Ovary (tissue), 9 donors: Measurements from ENCODE around the gene SLC10A4. TPM values are rescaled to one million over a fixed set of nuclear protein-coding genes. Genes with fewer than 3 reads are reported as not detected.

Experiments
- DNase-seq, 5 donors: peaks; one replicate each; pipeline ENCODE4 v3.0.0-alpha.2; 2019 to 2020
- H3K27ac ChIP-seq, 2 donors: fragments of 200-600 bp; one replicate each; pipeline versions ENCODE4 v1.5.1 to v1.8.0; 2019 to 2022
- H3K27me3 ChIP-seq: fragments of 200-600 bp; one replicate; pipeline ENCODE4 v1.8.0; 2022
- H3K36me3 ChIP-seq: fragments of 200-600 bp; sonication (generic); one replicate; pipeline ENCODE4 v1.5.1; 2019
- H3K4me1 ChIP-seq: one replicate; pipeline ENCODE4 v1.8.1; 2013; ENCODE audit warnings: mild to moderate bottlenecking, moderate library complexity; ENCODE audit not compliant: insufficient read depth
- H3K4me3 ChIP-seq: fragments of 200-600 bp; sonication (generic); one replicate; pipeline ENCODE4 v1.5.1; 2017
- H3K9me3 ChIP-seq, 2 donors: fragments of 200-600 bp in 1 of 2; sonication (generic) in 1 of 2; one replicate each; pipeline versions ENCODE4 v1.5.1 to v1.8.1; 2013 to 2019; ENCODE audit warnings: mild to moderate bottlenecking in 1 of 2, moderate library complexity in 1 of 2
- EP300 ChIP-seq: sonication (generic); formaldehyde crosslinking; IDR thresholded peaks from one replicate; pipeline ENCODE4 v1.6.1; 2017; ENCODE audit warnings: antibody characterized with exemption
- POLR2A ChIP-seq: fragments of 450-650 bp; IDR thresholded peaks from one replicate; pipeline ENCODE4 v1.6.1; 2017; ENCODE audit warnings: antibody characterized with exemption, mild to moderate bottlenecking, moderate library complexity
- WGBS, 3 donors: extraction: QIAGEN DNeasy Blood & Tissue Kit in 1 of 3; methylation state at CpG; one replicate each; pipeline versions ENCODE4 v1.1.5 to v1.1.7; 2013 to 2017; 5-methylcytosine and 5-hydroxymethylcytosine counted together
- intact Hi-C, 4 donors: fragments of 100-400 bp; cut with DNase I; formaldehyde crosslinking; loops; one replicate each; pipeline versions ENCODE4 v1.11.0 to v1.15.1; 2022 to 2023
- polyA plus RNA-seq, 2 donors: library from polyadenylated mRNA; stranded (reverse); fragments of 200-250 nt in 1 of 2; fragments of 350-450 nt in 1 of 2; fragmentation: Illumina TruSeq in 1 of 2; extraction: RNeasy Lipid Tissue Mini Kit (QIAGEN cat#74804) in 1 of 2; gene quantifications; one replicate each; pipeline ENCODE4 v1.2.3, GENCODE V29; 2013 to 2014
- total RNA-seq, 7 donors: library from RNA; depleted of rRNA in 2 of 7; stranded (reverse); fragments of >200 nt in 2 of 7; fragmentation: NEBNext Ultra II Directional in 3 of 7; extraction: Animal tissue kit (Norgen Biotek cat#: 25700) in 3 of 7; gene quantifications; one replicate each; pipeline versions ENCODE4 v1.1.0 to v1.2.4, GENCODE V29; 2016 to 2023
- TF ChIP-seq, protein P1 (sequence below), 3 donors: fragments of 450-650 bp in 2 of 3; fragments of 200-600 bp in 1 of 3; IDR thresholded peaks; one replicate each; pipeline versions ENCODE4 v1.5.1 to v1.8.0; 2016 to 2022; ENCODE audit warnings: antibody characterized with exemption in 3 of 3, mild to moderate bottlenecking in 1 of 3
- donor health status: DM: no; HTN: no; CAD: no; lungs with moderate emphysema.
- donor health status: DM: no; HTN: no; CAD: no.
- donor health status: Bipolar disorder and iron deficiency.
- donor health status: DM: yes; HTN: yes; CAD: no.
- donor health status: DM: no; HTN: no; CAD: no.
- donor health status: DM: yes; HTN: yes; CAD: no.

SLC10A4 gene
- total and polyA plus RNA-seq, 9 donors, result 0.05 to 0.20 (median 0.12) TPM; not detected in 5

GRCh38 chr4:48467891-48468290 lies 15.3 kb upstream of the SLC10A4 start:
- DNase-seq, result no peak
- Histone ChIP-seq H3K4me1 (no peaks in the 10 kb centered on the region), H3K27ac (no peak overlapping the region), H3K36me3 (no peaks in the 10 kb centered on the region), H3K27me3 (no peaks in the 10 kb centered on the region), H3K9me3 (no peaks in the 10 kb centered on the region), H3K4me3 (no peak overlapping the region)
- intact Hi-C loops, result no loop called here
- TF ChIP-seq EP300, result no peak
- TF ChIP-seq, protein P1, sequence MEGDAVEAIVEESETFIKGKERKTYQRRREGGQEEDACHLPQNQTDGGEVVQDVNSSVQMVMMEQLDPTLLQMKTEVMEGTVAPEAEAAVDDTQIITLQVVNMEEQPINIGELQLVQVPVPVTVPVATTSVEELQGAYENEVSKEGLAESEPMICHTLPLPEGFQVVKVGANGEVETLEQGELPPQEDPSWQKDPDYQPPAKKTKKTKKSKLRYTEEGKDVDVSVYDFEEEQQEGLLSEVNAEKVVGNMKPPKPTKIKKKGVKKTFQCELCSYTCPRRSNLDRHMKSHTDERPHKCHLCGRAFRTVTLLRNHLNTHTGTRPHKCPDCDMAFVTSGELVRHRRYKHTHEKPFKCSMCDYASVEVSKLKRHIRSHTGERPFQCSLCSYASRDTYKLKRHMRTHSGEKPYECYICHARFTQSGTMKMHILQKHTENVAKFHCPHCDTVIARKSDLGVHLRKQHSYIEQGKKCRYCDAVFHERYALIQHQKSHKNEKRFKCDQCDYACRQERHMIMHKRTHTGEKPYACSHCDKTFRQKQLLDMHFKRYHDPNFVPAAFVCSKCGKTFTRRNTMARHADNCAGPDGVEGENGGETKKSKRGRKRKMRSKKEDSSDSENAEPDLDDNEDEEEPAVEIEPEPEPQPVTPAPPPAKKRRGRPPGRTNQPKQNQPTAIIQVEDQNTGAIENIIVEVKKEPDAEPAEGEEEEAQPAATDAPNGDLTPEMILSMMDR (IDR thresholded peaks at IDR 0.05), result no peak
- no peak for TF ChIP-seq POLR2A
- 49 to 55% (median 50%) methylated on average over 4 to 5 of the region's 5 CpGs for WGBS, 3 donors

DNA sequence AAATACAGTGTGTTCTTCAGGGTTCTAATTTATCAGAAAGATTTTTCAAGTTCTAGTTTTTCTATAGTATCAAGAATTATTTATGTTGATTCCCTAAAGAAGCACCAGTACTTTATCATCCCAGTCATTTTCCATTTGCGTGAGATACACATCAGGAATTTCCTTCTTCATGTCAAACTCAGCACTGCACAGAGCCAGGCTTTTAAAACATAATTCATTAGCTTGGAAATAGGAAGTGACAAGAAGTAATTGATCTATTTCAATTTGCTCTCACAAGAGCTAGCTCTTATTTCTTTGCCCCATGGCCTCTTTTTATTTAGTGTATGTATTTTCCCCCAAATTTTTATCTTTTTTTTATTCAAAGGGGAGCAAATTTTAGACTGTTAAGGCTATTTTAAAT lies 13.0 kb upstream of the SLC10A4 start:
- Histone ChIP-seq H3K36me3 (no peaks in the 10 kb centered on the region), H3K4me1 (no peaks in the 10 kb centered on the region), H3K9me3 (no peaks in the 10 kb centered on the region), H3K27me3 (no peaks in the 10 kb centered on the region), H3K4me3 (no peak overlapping the region), H3K27ac (no peak overlapping the region)
- DNase-seq, result no peak
- TF ChIP-seq POLR2A (no peak), EP300 (no peak)
- TF ChIP-seq, protein P1 (IDR thresholded peaks at IDR 0.05), result no peak
- 60 to 68% (median 67%) methylated on average over 1 of the region's 1 CpG for whole genome bisulfite sequencing, 3 donors
- intact Hi-C loops, result no loop called here

DNA sequence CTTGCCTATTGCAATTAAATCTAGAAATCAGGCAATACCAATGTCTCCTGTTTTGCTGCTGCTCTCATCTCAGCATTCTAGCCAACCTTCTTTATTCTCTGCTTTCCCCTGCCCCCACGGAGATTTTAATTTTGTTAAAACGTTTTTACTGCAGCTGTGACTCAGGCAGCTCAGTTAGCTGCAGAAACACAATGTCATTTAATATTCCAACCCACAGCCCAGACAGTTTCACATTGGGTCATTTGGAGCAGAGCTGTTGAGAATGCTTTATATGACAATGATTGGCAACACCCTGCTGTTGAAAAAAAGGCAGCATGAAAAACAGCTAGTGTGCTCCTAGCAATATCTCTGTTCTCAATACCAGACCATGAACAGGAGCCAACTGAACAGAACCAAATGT lies 12.6 kb upstream of the SLC10A4 start:
- TF ChIP-seq EP300, result no peak
- TF ChIP-seq, protein P1 (IDR thresholded peaks at IDR 0.05), result no peak
- TF ChIP-seq POLR2A, result no peak
- WGBS, 3 donors, result 24 to 29% (median 24%) methylated on average over 2 of the region's 2 CpGs
- H3K27ac ChIP-seq, result no peak overlapping the region
- H3K4me3 ChIP-seq, result no peak overlapping the region
- intact Hi-C loops, result no loop called here
- no peaks in the 10 kb centered on the region for H3K9me3 ChIP-seq
- no peak for DNase-seq
- H3K4me1 ChIP-seq, result no peaks in the 10 kb centered on the region
- H3K36me3 ChIP-seq, result no peaks in the 10 kb centered on the region
- no peaks in the 10 kb centered on the region for H3K27me3 ChIP-seq

- H3K27me3 ChIP-seq, result no peaks in the 10 kb centered on the region
- H3K9me3 ChIP-seq, result no peaks in the 10 kb centered on the region
- no peak overlapping the region for H3K27ac ChIP-seq
- no peak overlapping the region for H3K4me3 ChIP-seq
- TF ChIP-seq POLR2A (no peak), EP300 (no peak)
- TF ChIP-seq, protein P1 (IDR thresholded peaks at IDR 0.05), result no peak
- no peaks in the 10 kb centered on the region for H3K4me1 ChIP-seq
- intact Hi-C loops, result no loop called here
- WGBS, 3 donors, result 79 to 81% (median 79%) methylated on average over 1 of the region's 1 CpG
- no peak for DNase-seq
- no peaks in the 10 kb centered on the region for H3K36me3 ChIP-seq
Measured at GRCh38 chr4:48472794-48473193, 10.3 kb upstream of the SLC10A4 start.
